ENCODE data around the gene ARL8B.

ARL8B gene

GRCh38 chr3:5217824-5218595, 95.9 kb downstream of the ARL8B start:
- no peak for DNase-seq

GRCh38 chr3:5218815-5219214, 96.7 kb downstream of the ARL8B start:
- no peak for DNase-seq

GRCh38 chr3:5219216-5219615, 97.1 kb downstream of the ARL8B start:
- DNase-seq, result no peak

- DNase-seq, result no peak
Measured at GRCh38 chr3:5220193-5220592, 98.1 kb downstream of the ARL8B start.

GRCh38 chr3:5220667-5221431, 98.8 kb downstream of the ARL8B start:
- DNase-seq, result no peak

- DNase-seq, result no peak
Measured at GRCh38 chr3:5221701-5222100, 99.6 kb downstream of the ARL8B start.

- DNase-seq, result no peak
Measured at GRCh38 chr3:5222283-5223005, 100.4 kb downstream of the ARL8B start.

- DNase-seq, result peak; percentile 39
Measured at GRCh38 chr3:5226783-5227182, 104.7 kb downstream of the ARL8B start.

- DNase-seq, result no peak
Measured at GRCh38 chr3:5227812-5228211, 105.7 kb downstream of the ARL8B start.

GRCh38 chr3:5229414-5229813, 107.3 kb downstream of the ARL8B start:
- DNase-seq, result no peak
